Measurements from ENCODE around the gene RFLNA.

RFLNA gene

GRCh38 chr12:124340080-124340900 lies 45.4 kb downstream of the RFLNA start:
- H3K9me3 ChIP-seq (replicated peaks; ENCODE audit: insufficient read depth, low read length): no peaks in the 10 kb centered on the region
- H2AFZ ChIP-seq (ENCODE audit: low read length): no peak overlapping the region
- H3K27me3 ChIP-seq (replicated peaks; ENCODE audit: insufficient read depth, low read length): no peaks in the 10 kb centered on the region
- H3K9ac ChIP-seq (ENCODE audit: low read length): no peak overlapping the region
- no peaks in the 10 kb centered on the region for H3K4me1 ChIP-seq (ENCODE audit: low read length)
- H3F3A ChIP-seq (ENCODE audit: insufficient read depth, low read length): no peaks in the 10 kb centered on the region
- TF ChIP-seq EZH2phosphoT487 (IDR thresholded peaks at IDR 0.05; ENCODE audit: low read length) (no peak), EZH2 (optimal IDR thresholded peaks at IDR 0.05; ENCODE audit: low read depth, low read length) (no peak)
- H3K9me2 ChIP-seq (replicated peaks; ENCODE audit: insufficient read depth, low read length): no peaks in the 10 kb centered on the region
- H4K20me1 ChIP-seq (ENCODE audit: insufficient read depth, low read length): no peaks in the 10 kb centered on the region
- no peak overlapping the region for H3K27ac ChIP-seq (ENCODE audit: low read length)
- no peaks in the 10 kb centered on the region for H3K36me3 ChIP-seq (replicated peaks; ENCODE audit: insufficient read depth, low read length)
- H3K4me3 ChIP-seq (ENCODE audit: low read length): no peak overlapping the region
- no peak for DNase-seq
- H3K4me2 ChIP-seq (ENCODE audit: low read depth, low read length): no peak overlapping the region
- H3K79me2 ChIP-seq (ENCODE audit: low read length): no peaks in the 10 kb centered on the region

- no peaks in the 10 kb centered on the region for H3K36me3 ChIP-seq (replicated peaks; ENCODE audit: insufficient read depth, low read length)
- no peaks in the 10 kb centered on the region for H3K9me3 ChIP-seq (replicated peaks; ENCODE audit: insufficient read depth, low read length)
- H3K9ac ChIP-seq (ENCODE audit: low read length): no peak overlapping the region
- no peaks in the 10 kb centered on the region for H3K4me1 ChIP-seq (ENCODE audit: low read length)
- H3K79me2 ChIP-seq (ENCODE audit: low read length): no peaks in the 10 kb centered on the region
- no peak overlapping the region for H3K27ac ChIP-seq (ENCODE audit: low read length)
- no peak overlapping the region for H3K4me3 ChIP-seq (ENCODE audit: low read length)
- H3F3A ChIP-seq (ENCODE audit: insufficient read depth, low read length): no peaks in the 10 kb centered on the region
- no peak overlapping the region for H2AFZ ChIP-seq (ENCODE audit: low read length)
- H3K9me2 ChIP-seq (replicated peaks; ENCODE audit: insufficient read depth, low read length): no peaks in the 10 kb centered on the region
- no peak overlapping the region for H3K4me2 ChIP-seq (ENCODE audit: low read depth, low read length)
- TF ChIP-seq EZH2phosphoT487 (IDR thresholded peaks at IDR 0.05; ENCODE audit: low read length) (no peak), CTCF (IDR thresholded peaks at IDR 0.05; ENCODE audit: low read length) (no peak), EZH2 (optimal IDR thresholded peaks at IDR 0.05; ENCODE audit: low read depth, low read length) (no peak)
- DNase-seq: no peak
- no peaks in the 10 kb centered on the region for H3K27me3 ChIP-seq (replicated peaks; ENCODE audit: insufficient read depth, low read length)
- H4K20me1 ChIP-seq (ENCODE audit: insufficient read depth, low read length): no peaks in the 10 kb centered on the region
Observed at GRCh38 chr12:124341645-124342069, 46.8 kb downstream of the RFLNA start.

GRCh38 chr12:124344022-124344421 lies 49.1 kb downstream of the RFLNA start:
- H3K79me2 ChIP-seq (ENCODE audit: low read length): no peaks in the 10 kb centered on the region
- H3K4me3 ChIP-seq (ENCODE audit: low read length): no peak overlapping the region
- H2AFZ ChIP-seq (ENCODE audit: low read length): no peak overlapping the region
- no peak overlapping the region for H3K27ac ChIP-seq (ENCODE audit: low read length)
- no peak for DNase-seq
- no peaks in the 10 kb centered on the region for H3K27me3 ChIP-seq (replicated peaks; ENCODE audit: insufficient read depth, low read length)
- no peaks in the 10 kb centered on the region for H3K4me1 ChIP-seq (ENCODE audit: low read length)
- H3K9me2 ChIP-seq (replicated peaks; ENCODE audit: insufficient read depth, low read length): no peaks in the 10 kb centered on the region
- no peaks in the 10 kb centered on the region for H3K9me3 ChIP-seq (replicated peaks; ENCODE audit: insufficient read depth, low read length)
- no peaks in the 10 kb centered on the region for H3F3A ChIP-seq (ENCODE audit: insufficient read depth, low read length)
- H4K20me1 ChIP-seq (ENCODE audit: insufficient read depth, low read length): no peaks in the 10 kb centered on the region
- H3K36me3 ChIP-seq (replicated peaks; ENCODE audit: insufficient read depth, low read length): no peaks in the 10 kb centered on the region
- no peak overlapping the region for H3K4me2 ChIP-seq (ENCODE audit: low read depth, low read length)
- TF ChIP-seq EZH2 (optimal IDR thresholded peaks at IDR 0.05; ENCODE audit: low read depth, low read length): no peak
- no peak for TF ChIP-seq EZH2phosphoT487 (IDR thresholded peaks at IDR 0.05; ENCODE audit: low read length)
- no peak for TF ChIP-seq CTCF (IDR thresholded peaks at IDR 0.05; ENCODE audit: low read length)
- H3K9ac ChIP-seq (ENCODE audit: low read length): no peak overlapping the region

GRCh38 chr12:124344526-124344925 lies 49.6 kb downstream of the RFLNA start:
- no peak overlapping the region for H3K4me3 ChIP-seq (ENCODE audit: low read length)
- no peak for DNase-seq
- H3K4me2 ChIP-seq (ENCODE audit: low read depth, low read length): no peak overlapping the region
- H3K27ac ChIP-seq (ENCODE audit: low read length): no peak overlapping the region
- H3K9ac ChIP-seq (ENCODE audit: low read length): no peak overlapping the region
- H3K36me3 ChIP-seq (replicated peaks; ENCODE audit: insufficient read depth, low read length): no peaks in the 10 kb centered on the region
- no peak overlapping the region for H2AFZ ChIP-seq (ENCODE audit: low read length)
- H3K9me3 ChIP-seq (replicated peaks; ENCODE audit: insufficient read depth, low read length): no peaks in the 10 kb centered on the region
- H3K27me3 ChIP-seq (replicated peaks; ENCODE audit: insufficient read depth, low read length): no peaks in the 10 kb centered on the region
- no peaks in the 10 kb centered on the region for H3K9me2 ChIP-seq (replicated peaks; ENCODE audit: insufficient read depth, low read length)
- H3K79me2 ChIP-seq (ENCODE audit: low read length): no peaks in the 10 kb centered on the region
- TF ChIP-seq CTCF (IDR thresholded peaks at IDR 0.05; ENCODE audit: low read length): no peak
- TF ChIP-seq EZH2 (optimal IDR thresholded peaks at IDR 0.05; ENCODE audit: low read depth, low read length): no peak
- TF ChIP-seq EZH2phosphoT487 (IDR thresholded peaks at IDR 0.05; ENCODE audit: low read length): no peak
- no peaks in the 10 kb centered on the region for H4K20me1 ChIP-seq (ENCODE audit: insufficient read depth, low read length)
- no peaks in the 10 kb centered on the region for H3F3A ChIP-seq (ENCODE audit: insufficient read depth, low read length)
- H3K4me1 ChIP-seq (ENCODE audit: low read length): no peaks in the 10 kb centered on the region
